ENCODE data around the gene RGS10. TPM values are rescaled to one million over a fixed set of nuclear protein-coding genes. Genes with fewer than 3 reads are reported as not detected.

The RGS10 gene
- total and polyA plus RNA-seq, 9 of the 15 experiments (the other 6 are each of a cell fraction or from before 2014, with no cell fraction given): 31.9 to 123 (median 62.1) TPM

DNA sequence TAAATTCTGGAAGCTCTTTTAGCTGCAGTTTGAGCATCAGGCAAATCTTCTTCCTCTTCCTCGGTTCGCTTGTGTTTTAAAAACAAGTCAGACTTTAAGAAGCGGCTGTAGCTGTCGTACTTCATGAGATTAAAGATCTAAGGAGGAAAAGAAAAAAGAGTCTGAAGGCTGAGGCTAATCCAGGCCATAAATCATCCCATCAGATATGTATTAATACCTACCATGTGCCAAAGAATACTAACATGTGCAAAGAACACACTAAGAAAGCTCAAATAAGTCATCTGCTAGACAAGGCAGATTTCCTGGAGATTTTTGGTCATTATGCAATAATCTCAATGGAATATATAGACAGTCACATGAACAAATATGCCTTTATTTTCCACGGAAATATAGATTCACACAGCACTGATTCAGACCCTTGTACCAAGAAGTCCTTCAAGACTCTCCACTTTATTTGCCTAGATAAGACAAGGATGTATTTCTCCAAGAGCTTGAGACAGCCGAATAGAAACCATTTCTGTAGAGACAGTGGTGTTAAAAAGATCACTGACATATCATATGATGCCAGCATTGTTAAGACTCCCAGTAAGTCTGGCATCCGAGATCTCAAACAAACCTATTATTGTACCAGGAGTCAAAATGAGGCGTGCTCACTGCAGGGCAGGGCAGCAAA is 42.3 kb downstream of the RGS10 start:
- H4K20me1 ChIP-seq (replicated peaks; ENCODE audit: control insufficient read depth, insufficient read depth, low read length): no peaks in the 10 kb centered on the region
- H3K9ac ChIP-seq (ENCODE audit: insufficient read depth in 1 of 2, low read depth in 2 of 2, low read length in 2 of 2): no peak overlapping the region
- H3K9me3 ChIP-seq (replicated peaks; ENCODE audit: control insufficient read depth, insufficient read depth, low read depth, low read length): no peaks in the 10 kb centered on the region
- no peak overlapping the region for H3K4me3 ChIP-seq
- H3K36me3 ChIP-seq (ENCODE audit: control insufficient read depth, insufficient read depth, low read length): peaks cover 39% of the 10 kb centered on the region; the same call in 2 of the 3 replicates
- in situ Hi-C loops (cut with MboI): no loop called here
- ChIA-PET CTCF (ENCODE audit: low intra/inter-chr PET ratio) (no interaction called here), POLR2A (no interaction called here)
- TF ChIP-seq ZKSCAN1 (IDR thresholded peaks at IDR 0.05; ENCODE audit: low read depth, low read length): no peak
- no peak for TF ChIP-seq PBX2 (CRISPR knock-in tag; IDR thresholded peaks at IDR 0.05; ENCODE audit: low read depth)
- TF ChIP-seq PBX2 (tag; conservative IDR thresholded peaks at IDR 0.05; ENCODE audit: low read depth): peak; percentile 38
- no peak for TF ChIP-seq ZNF707 (CRISPR knock-in tag; conservative IDR thresholded peaks at IDR 0.05)
- TF ChIP-seq ZNF24 (IDR thresholded peaks at IDR 0.05): no peak
- TF ChIP-seq ZNF347 (CRISPR knock-in tag; IDR thresholded peaks at IDR 0.05; ENCODE audit: low read depth): no peak
- no peak for TF ChIP-seq ETS2 (tag; IDR thresholded peaks at IDR 0.05; ENCODE audit: borderline replicate concordance, poor library complexity, severe bottlenecking)
- intact Hi-C loops (cut with micrococcal nuclease): no loop called here
- no peaks in the 10 kb centered on the region; a peak in 1 of 5 replicates for H3K4me1 ChIP-seq (replicated peaks in 1 of 2; ENCODE audit: control insufficient read depth in 2 of 2, insufficient read depth in 2 of 2, low read length in 2 of 2)
- no peaks in the 10 kb centered on the region for H3K27me3 ChIP-seq (ENCODE audit: control insufficient read depth in 2 of 2, insufficient read depth in 2 of 2, low read length in 2 of 2)
- WGBS (ENCODE audit: insufficient coverage, low coverage, missing lambda C conversion rate): 68% methylated on average over 5 of the region's 8 CpGs
- H3K79me2 ChIP-seq (ENCODE audit: control insufficient read depth, insufficient read depth, low read length): no peaks in the 10 kb centered on the region
- BruUV-seq (replicated peaks): no TSS peak
- FAIRE-seq (no peak), DNase-seq (ENCODE audit: extremely low read depth in 1 of 4, low spot score in 3 of 4) (no peak), ATAC-seq (no peak)
- H3K4me2 ChIP-seq (ENCODE audit: insufficient read depth, low read length): no peak overlapping the region
- no peak overlapping the region for H3K27ac ChIP-seq (ENCODE audit: extremely low read depth, low read depth, low read length)
- H2AFZ ChIP-seq (ENCODE audit: low read depth, low read length): no peak overlapping the region
- H3K9me1 ChIP-seq (ENCODE audit: control insufficient read depth, insufficient read depth, low read length): no peaks in the 10 kb centered on the region
